Mesendoderm (in vitro differentiated cells): ENCODE results near the gene KCNQ5.

Source experiments
- DNase-seq: peaks from one replicate; pipeline ENCODE4 v3.0.0; 2013
- H2AK5ac ChIP-seq: 2 replicates; pipeline ENCODE4 v1.6.1; 2013; ENCODE audit warnings: low read length, inconsistent platforms
- H2BK120ac ChIP-seq: 2 replicates; pipeline ENCODE4 v1.6.1; 2013; ENCODE audit warnings: low read depth, mild to moderate bottlenecking, low read length, moderate library complexity, mixed read lengths
- H2BK15ac ChIP-seq: replicated peaks from 2 replicates; pipeline ENCODE4 v1.6.1; 2013; ENCODE audit warnings: low read depth, mild to moderate bottlenecking, moderate library complexity
- H2BK5ac ChIP-seq: 2 replicates; pipeline ENCODE4 v1.6.1; 2013; ENCODE audit warnings: low read length, inconsistent platforms
- H3K18ac ChIP-seq: 2 replicates; pipeline ENCODE4 v1.6.1; 2013; ENCODE audit warnings: mild to moderate bottlenecking, low read length, mixed read lengths
- H3K23ac ChIP-seq: one replicate; pipeline ENCODE4 v1.6.1; 2013; ENCODE audit warnings: low read length
- H3K27ac ChIP-seq: 2 replicates; pipeline ENCODE4 v1.5.1; 2013; ENCODE audit warnings: low read depth, mild to moderate bottlenecking, inconsistent platforms, low read length, moderate library complexity
- H3K27me3 ChIP-seq: 2 replicates; pipeline ENCODE4 v1.6.1; 2013; ENCODE audit warnings: low read length, control low read depth, mild to moderate bottlenecking, inconsistent platforms; ENCODE audit not compliant: insufficient read depth, poor library complexity
- H3K36me3 ChIP-seq: 2 replicates; pipeline ENCODE4 v1.6.1; 2013; ENCODE audit warnings: low read length, inconsistent platforms; ENCODE audit not compliant: control insufficient read depth, insufficient read depth
- H3K4ac ChIP-seq: one replicate; pipeline ENCODE4 v1.6.1; 2013; ENCODE audit warnings: low read depth, mild to moderate bottlenecking, low read length, moderate library complexity
- H3K4me1 ChIP-seq: 2 replicates; pipeline ENCODE4 v1.6.1; 2013; ENCODE audit warnings: low read depth, low read length, inconsistent platforms; ENCODE audit not compliant: control insufficient read depth
- H3K4me2 ChIP-seq: 2 replicates; pipeline ENCODE4 v1.6.1; 2013; ENCODE audit warnings: low read length
- H3K4me3 ChIP-seq: 2 replicates; pipeline ENCODE4 v1.5.1; 2013; ENCODE audit warnings: mild to moderate bottlenecking, low read length
- H3K56ac ChIP-seq: one replicate; pipeline ENCODE4 v1.6.1; 2013; ENCODE audit warnings: low read length
- H3K79me1 ChIP-seq: 2 replicates; pipeline ENCODE4 v1.6.1; 2013; ENCODE audit warnings: low read length, inconsistent platforms
- H3K79me2 ChIP-seq: 2 replicates; pipeline ENCODE4 v1.6.1; 2013; ENCODE audit warnings: mild to moderate bottlenecking, low read length; ENCODE audit not compliant: control insufficient read depth, insufficient read depth
- H3K9ac ChIP-seq: 2 replicates; pipeline ENCODE4 v1.6.1; 2013; ENCODE audit warnings: low read length, inconsistent platforms
- H4K5ac ChIP-seq: one replicate; pipeline ENCODE4 v1.6.1; 2013; ENCODE audit warnings: low read length
- H4K8ac ChIP-seq: one replicate; pipeline ENCODE4 v1.6.1; 2013; ENCODE audit warnings: low read depth, mild to moderate bottlenecking, control low read depth, low read length, moderate library complexity
- WGBS: extraction: QIAGEN DNeasy Blood & Tissue Kit; methylation state at CpG from one replicate; pipeline ENCODE4 v1.1.7; 2013; ENCODE audit warnings: low lambda C conversion rate, missing lambda C conversion rate; ENCODE audit not compliant: insufficient coverage; ENCODE audit errors: extremely low coverage; 5-methylcytosine and 5-hydroxymethylcytosine counted together

The KCNQ5 gene

DNA sequence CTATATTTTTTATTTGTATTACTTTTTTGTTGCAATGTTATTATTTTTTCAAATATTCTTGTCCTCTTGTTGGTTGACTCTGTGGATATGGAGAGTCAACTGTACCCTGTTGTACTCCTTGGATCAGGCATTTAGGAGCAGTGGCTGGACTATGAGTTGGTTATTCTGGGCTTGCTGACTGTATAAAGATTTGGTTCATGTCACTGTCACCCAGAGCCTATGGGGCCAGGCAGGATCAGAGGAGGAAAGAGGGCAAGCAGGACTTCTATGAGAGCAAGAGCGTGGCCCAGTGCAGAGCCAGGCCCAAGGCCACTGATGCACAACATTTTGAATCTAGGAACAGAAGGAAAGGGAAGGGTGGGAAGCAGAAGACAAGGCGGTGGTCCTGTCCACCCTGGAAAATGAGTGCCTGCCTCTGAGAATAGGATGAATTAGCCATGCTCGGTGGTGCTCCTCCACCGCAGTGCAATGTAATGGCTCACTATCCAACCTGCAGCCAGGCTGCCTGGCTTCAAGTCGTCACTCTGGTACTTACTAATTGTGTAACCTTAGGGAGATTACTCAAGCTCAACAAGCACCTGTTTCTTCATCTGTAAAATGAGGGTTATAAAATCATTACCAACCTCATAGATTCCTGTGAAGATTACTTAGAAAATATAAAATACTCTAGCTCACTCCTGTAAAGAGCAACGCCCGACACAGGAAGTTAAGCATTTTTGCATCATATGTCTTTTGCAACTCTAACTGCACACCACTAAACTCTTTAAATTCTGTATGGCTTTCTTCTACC is 192.1 kb downstream of the KCNQ5 start:
- H3K18ac ChIP-seq, result no peak overlapping the region
- no peak overlapping the region for H3K56ac ChIP-seq
- H3K4me1 ChIP-seq, result peaks cover 2% of the 10 kb centered on the region
- no CpG with 5 or more reads among the region's 7 CpGs for WGBS
- H3K79me1 ChIP-seq, result no peaks in the 10 kb centered on the region
- H3K36me3 ChIP-seq, result no peaks in the 10 kb centered on the region
- H2BK120ac ChIP-seq, result no peak overlapping the region
- H3K4me2 ChIP-seq, result no peak overlapping the region
- no peak overlapping the region for H4K5ac ChIP-seq
- no peak overlapping the region for H2BK15ac ChIP-seq
- no peak overlapping the region for H3K4ac ChIP-seq
- DNase-seq, result no peak
- H3K9ac ChIP-seq, result no peak overlapping the region
- no peak overlapping the region for H3K4me3 ChIP-seq
- no peaks in the 10 kb centered on the region for H3K27me3 ChIP-seq
- H3K79me2 ChIP-seq, result no peaks in the 10 kb centered on the region
- H4K8ac ChIP-seq, result no peak overlapping the region
- no peak overlapping the region for H2AK5ac ChIP-seq
- no peak overlapping the region for H3K23ac ChIP-seq
- no peak overlapping the region for H3K27ac ChIP-seq
- no peak overlapping the region for H2BK5ac ChIP-seq

DNA sequence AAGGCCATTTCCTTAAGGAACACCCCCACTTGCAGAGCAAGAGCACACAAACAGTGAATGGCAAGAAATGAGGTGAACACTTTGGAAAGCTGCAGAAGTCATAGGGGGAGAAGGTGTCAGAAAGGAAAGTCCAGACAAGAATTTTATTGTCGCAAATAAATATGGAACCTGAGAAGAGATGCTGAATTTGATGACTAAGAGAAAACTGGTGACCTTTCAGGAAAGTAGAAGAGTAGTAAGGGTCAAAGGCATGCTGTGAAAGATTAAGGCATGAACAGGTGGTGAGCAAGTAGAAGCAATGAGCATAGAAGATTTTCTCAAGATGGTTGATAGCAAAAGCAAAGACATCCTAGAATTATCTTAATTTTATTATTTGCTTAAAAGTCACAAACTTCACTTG is 194.2 kb downstream of the KCNQ5 start:
- Histone ChIP-seq H2BK5ac (no peak overlapping the region), H4K8ac (no peak overlapping the region), H3K23ac (no peak overlapping the region), H3K79me1 (no peaks in the 10 kb centered on the region), H3K4me3 (no peak overlapping the region), H3K56ac (no peak overlapping the region), H2AK5ac (no peak overlapping the region), H3K4me2 (no peak overlapping the region), H4K5ac (no peak overlapping the region), H3K4ac (no peak overlapping the region), H3K27ac (no peak overlapping the region), H3K36me3 (no peaks in the 10 kb centered on the region), H2BK15ac (no peak overlapping the region), H3K18ac (no peak overlapping the region), H2BK120ac (no peak overlapping the region), H3K27me3 (no peaks in the 10 kb centered on the region), H3K4me1 (peaks cover 2% of the 10 kb centered on the region), H3K9ac (no peak overlapping the region), H3K79me2 (no peaks in the 10 kb centered on the region)
- DNase-seq, result no peak
- WGBS, result no CpG with 5 or more reads among the region's 1 CpG

DNA sequence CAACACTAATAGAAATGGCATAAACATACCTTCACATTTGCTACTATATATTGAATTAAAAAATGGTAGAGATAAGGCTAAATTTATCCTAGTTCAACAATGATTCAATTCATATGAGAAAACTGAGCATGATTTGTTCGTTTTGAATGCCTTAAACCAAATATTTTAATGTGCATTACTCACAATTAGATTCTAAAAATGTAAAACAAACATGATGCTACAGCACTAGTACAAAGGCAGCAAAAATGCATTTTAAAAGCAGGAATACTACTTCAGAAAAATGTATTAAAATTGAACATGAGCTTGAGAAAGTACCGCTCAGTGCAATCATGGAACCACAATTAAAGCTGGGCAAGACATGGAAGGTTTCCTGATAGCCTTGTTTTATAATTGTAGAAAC is 195.3 kb downstream of the KCNQ5 start:
- H3K56ac ChIP-seq, result no peak overlapping the region
- no peak overlapping the region for H4K8ac ChIP-seq
- H4K5ac ChIP-seq, result no peak overlapping the region
- H2AK5ac ChIP-seq, result no peak overlapping the region
- H3K27ac ChIP-seq, result no peak overlapping the region
- no peak for DNase-seq
- no peak overlapping the region for H2BK15ac ChIP-seq
- no peak overlapping the region for H3K4me3 ChIP-seq
- no peak overlapping the region for H3K23ac ChIP-seq
- no peaks in the 10 kb centered on the region for H3K79me2 ChIP-seq
- H3K4ac ChIP-seq, result no peak overlapping the region
- H3K9ac ChIP-seq, result no peak overlapping the region
- WGBS, result no CpG with 5 or more reads among the region's 2 CpGs
- no peaks in the 10 kb centered on the region for H3K27me3 ChIP-seq
- no peak overlapping the region for H2BK5ac ChIP-seq
- peaks cover 2% of the 10 kb centered on the region for H3K4me1 ChIP-seq
- H3K79me1 ChIP-seq, result no peaks in the 10 kb centered on the region
- no peak overlapping the region for H3K18ac ChIP-seq
- H2BK120ac ChIP-seq, result no peak overlapping the region
- no peaks in the 10 kb centered on the region for H3K36me3 ChIP-seq
- H3K4me2 ChIP-seq, result no peak overlapping the region

DNA sequence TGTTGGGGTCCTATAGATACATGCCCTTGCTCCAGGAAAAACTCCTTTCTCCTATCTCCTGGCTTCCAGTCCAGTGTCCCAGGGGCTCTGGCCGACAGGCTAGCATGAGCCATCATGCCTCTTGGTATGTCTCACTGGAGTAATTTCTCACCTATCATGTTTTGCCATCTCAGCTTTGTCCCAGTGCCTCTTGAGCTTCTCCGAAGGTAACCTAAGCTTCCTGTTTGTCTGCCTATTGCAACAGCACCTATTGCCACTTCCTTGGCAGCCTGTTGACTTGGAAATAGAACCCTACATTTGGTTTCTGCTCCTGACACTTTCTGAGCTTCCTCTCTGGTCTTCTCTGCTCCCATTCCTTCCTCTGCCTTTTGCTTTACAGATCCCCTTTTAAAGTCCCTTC is 197.7 kb downstream of the KCNQ5 start:
- Histone ChIP-seq H2BK15ac (no peak overlapping the region), H3K79me1 (no peaks in the 10 kb centered on the region), H2AK5ac (no peak overlapping the region), H3K27ac (no peak overlapping the region), H4K8ac (no peak overlapping the region), H3K4me3 (no peak overlapping the region), H3K23ac (no peak overlapping the region), H4K5ac (no peak overlapping the region), H2BK5ac (no peak overlapping the region), H2BK120ac (no peak overlapping the region), H3K4me2 (no peak overlapping the region), H3K79me2 (no peaks in the 10 kb centered on the region), H3K18ac (no peak overlapping the region), H3K36me3 (no peaks in the 10 kb centered on the region), H3K9ac (no peak overlapping the region), H3K27me3 (no peaks in the 10 kb centered on the region), H3K4me1 (no peaks in the 10 kb centered on the region), H3K56ac (no peak overlapping the region), H3K4ac (no peak overlapping the region)
- no CpG with 5 or more reads among the region's 2 CpGs for WGBS
- DNase-seq, result peak; percentile 59

DNA sequence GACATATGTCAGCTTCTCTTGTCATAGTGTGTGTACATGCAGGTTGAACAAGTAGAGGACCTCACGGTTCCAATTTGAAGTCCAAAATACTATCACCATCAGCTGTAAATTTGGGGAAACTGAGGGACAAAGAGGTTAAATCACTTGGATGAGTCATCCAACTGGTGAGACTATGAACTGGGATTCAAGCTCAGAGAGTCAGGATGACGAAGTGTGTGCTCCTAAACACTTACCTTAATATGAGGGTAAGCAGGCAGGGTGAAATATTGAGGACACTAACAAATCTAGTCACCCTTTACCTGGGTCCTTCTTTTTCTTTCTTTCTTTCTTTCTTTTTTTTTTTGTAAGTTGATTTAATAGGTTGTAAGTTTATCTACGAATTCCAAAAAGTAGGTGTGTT is 198.3 kb downstream of the KCNQ5 start:
- Histone ChIP-seq H3K56ac (no peak overlapping the region), H3K23ac (no peak overlapping the region), H2BK5ac (no peak overlapping the region), H3K4me3 (no peak overlapping the region), H3K4ac (no peak overlapping the region), H3K79me1 (no peaks in the 10 kb centered on the region), H2BK120ac (no peak overlapping the region), H3K79me2 (no peaks in the 10 kb centered on the region), H3K4me1 (no peaks in the 10 kb centered on the region), H3K27ac (no peak overlapping the region), H4K8ac (no peak overlapping the region), H3K4me2 (no peak overlapping the region), H4K5ac (no peak overlapping the region), H2BK15ac (no peak overlapping the region), H3K36me3 (no peaks in the 10 kb centered on the region), H3K9ac (no peak overlapping the region), H3K27me3 (no peaks in the 10 kb centered on the region), H3K18ac (no peak overlapping the region), H2AK5ac (no peak overlapping the region)
- WGBS, result no CpG with 5 or more reads among the region's 3 CpGs
- DNase-seq, result no peak

DNA sequence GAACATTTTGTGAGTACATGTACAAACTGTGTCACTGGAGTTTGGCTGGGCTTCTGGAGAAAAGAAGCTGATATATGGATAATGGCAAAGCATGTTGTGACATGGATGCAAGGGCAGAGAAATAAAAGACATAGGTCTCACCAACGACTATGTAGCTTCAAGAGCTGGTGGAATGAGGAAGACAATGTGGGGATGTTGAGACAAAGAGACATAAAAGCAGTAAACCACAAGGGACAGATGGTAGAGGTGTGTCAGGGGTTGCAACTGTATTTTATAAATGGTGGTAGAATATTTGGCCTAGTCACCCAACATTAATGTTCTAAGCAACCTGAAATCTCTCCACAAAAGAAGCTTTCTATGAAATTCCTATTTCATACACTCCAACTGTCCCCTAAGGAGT is 199.0 kb downstream of the KCNQ5 start:
- Histone ChIP-seq H3K27me3 (no peaks in the 10 kb centered on the region), H3K18ac (no peak overlapping the region), H3K79me1 (no peaks in the 10 kb centered on the region), H3K4me1 (no peaks in the 10 kb centered on the region), H3K56ac (no peak overlapping the region), H4K8ac (no peak overlapping the region), H3K27ac (no peak overlapping the region), H3K4me3 (no peak overlapping the region), H3K23ac (no peak overlapping the region), H3K79me2 (no peaks in the 10 kb centered on the region), H3K4me2 (no peak overlapping the region), H2BK120ac (no peak overlapping the region), H2AK5ac (no peak overlapping the region), H2BK15ac (no peak overlapping the region), H4K5ac (no peak overlapping the region), H3K4ac (no peak overlapping the region), H3K36me3 (no peaks in the 10 kb centered on the region), H3K9ac (no peak overlapping the region), H2BK5ac (no peak overlapping the region)
- no CpG with 5 or more reads among the region's 1 CpG for WGBS
- no peak for DNase-seq
